ENCODE results near the gene SVIP. TPM values are rescaled to one million over a fixed set of nuclear protein-coding genes. Genes with fewer than 3 reads are reported as not detected.

Gene SVIP
- total RNA-seq, 4 donors from 2014 or later = 16.8 to 32.7 (median 22.6) TPM

DNA sequence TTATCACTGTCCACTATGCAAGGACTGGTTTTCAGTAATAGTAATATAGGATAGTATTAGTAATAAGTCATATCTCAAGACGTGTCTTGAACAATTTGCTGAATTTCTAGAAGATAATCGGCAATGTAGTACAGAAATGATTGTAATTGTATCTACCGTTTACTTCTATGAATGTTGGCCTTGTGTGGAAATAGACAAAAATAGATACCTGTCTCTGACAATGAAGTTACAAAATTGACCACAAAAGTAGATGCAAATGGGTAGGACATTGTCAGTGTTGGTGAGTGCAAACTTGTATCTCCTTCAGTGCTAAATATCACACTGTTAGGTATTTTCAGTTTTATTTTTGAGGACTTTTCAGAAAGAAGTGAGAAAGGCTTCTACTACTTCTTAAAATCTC, 43.1 kb downstream of the SVIP start:
- Histone ChIP-seq H3K9me3 (peaks cover 0 to 5% (median 0%) of the 10 kb centered on the region in 4 donors), H3K27ac (no peak overlapping the region), H3K4me1 (peaks cover 0 to 7% (median 0%) of the 10 kb centered on the region in 4 donors), H3K27me3 (no peaks in the 10 kb centered on the region), H3K36me3 (no peaks in the 10 kb centered on the region), H3K4me3 (no peak overlapping the region)
- DNase-seq (ENCODE audit: low spot score in 2 of 2) = no peak
- 90 to 94% methylated on average over 3 of the region's 3 CpGs for WGBS, 2 donors
- TF ChIP-seq EP300 (IDR thresholded peaks at IDR 0.05) (no peak), POLR2A (IDR thresholded peaks at IDR 0.05) (no peak)
- TF ChIP-seq, protein P1, sequence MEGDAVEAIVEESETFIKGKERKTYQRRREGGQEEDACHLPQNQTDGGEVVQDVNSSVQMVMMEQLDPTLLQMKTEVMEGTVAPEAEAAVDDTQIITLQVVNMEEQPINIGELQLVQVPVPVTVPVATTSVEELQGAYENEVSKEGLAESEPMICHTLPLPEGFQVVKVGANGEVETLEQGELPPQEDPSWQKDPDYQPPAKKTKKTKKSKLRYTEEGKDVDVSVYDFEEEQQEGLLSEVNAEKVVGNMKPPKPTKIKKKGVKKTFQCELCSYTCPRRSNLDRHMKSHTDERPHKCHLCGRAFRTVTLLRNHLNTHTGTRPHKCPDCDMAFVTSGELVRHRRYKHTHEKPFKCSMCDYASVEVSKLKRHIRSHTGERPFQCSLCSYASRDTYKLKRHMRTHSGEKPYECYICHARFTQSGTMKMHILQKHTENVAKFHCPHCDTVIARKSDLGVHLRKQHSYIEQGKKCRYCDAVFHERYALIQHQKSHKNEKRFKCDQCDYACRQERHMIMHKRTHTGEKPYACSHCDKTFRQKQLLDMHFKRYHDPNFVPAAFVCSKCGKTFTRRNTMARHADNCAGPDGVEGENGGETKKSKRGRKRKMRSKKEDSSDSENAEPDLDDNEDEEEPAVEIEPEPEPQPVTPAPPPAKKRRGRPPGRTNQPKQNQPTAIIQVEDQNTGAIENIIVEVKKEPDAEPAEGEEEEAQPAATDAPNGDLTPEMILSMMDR (IDR thresholded peaks at IDR 0.05) = no peak

DNA sequence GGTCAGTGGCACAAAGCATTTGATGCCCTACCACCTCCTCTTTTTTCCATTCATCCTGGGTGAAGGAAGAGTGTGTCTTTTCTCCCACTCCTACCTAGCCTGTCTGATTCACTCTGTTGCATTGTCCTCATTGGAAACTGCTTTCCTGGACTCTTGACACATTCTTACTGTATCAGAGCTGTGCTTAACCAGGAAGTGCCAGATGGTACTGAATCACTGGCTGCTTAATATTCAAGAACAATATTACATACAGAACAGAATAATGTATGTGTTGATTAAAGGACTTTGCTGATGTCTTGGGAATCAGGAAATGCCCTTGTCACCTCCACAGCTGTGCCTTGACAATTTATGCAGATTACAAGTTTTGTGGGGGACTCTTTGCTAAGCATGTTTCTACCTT, 44.4 kb downstream of the SVIP start:
- TF ChIP-seq POLR2A (IDR thresholded peaks at IDR 0.05) (no peak), EP300 (IDR thresholded peaks at IDR 0.05) (no peak)
- TF ChIP-seq, protein P1 (IDR thresholded peaks at IDR 0.05) = no peak
- Histone ChIP-seq H3K4me3 (no peak overlapping the region), H3K27ac (no peak overlapping the region), H3K9me3 (peaks cover 0 to 5% (median 0%) of the 10 kb centered on the region in 4 donors), H3K36me3 (no peaks in the 10 kb centered on the region), H3K4me1 (peaks cover 0 to 7% (median 0%) of the 10 kb centered on the region in 4 donors), H3K27me3 (no peaks in the 10 kb centered on the region)
- no peak for DNase-seq (ENCODE audit: low spot score in 2 of 2)

DNA sequence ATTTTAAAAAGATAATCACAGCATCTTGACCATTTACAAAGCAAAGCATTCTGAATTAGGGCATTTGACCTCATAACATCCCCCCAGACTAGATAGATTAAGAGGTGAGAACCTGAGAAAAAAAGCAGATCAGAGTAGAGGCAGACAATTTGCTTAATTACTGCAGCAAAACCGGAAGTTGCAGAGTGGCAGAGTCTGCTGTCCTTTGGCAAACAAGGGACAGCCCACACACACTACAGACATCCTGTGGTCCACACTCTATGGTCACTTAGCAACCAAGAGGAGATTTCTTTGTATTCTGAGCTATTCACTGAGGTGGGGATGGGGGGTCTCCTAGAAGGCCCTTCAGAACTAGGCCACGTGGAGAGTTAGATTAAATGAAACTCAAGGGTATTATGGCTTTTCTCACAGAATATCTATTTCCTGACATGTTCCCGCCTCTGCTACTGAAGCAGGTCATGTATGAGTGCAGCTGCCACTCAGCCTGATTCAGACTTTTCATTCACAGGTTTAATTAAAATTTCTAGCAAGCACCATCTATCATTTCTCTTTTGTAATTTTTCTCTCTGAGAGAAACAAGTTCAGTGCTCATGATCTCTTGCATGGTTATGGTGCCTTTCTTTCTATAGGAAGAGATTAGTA, 48.5 kb downstream of the SVIP start:
- no peak for DNase-seq (ENCODE audit: low spot score in 2 of 2)
- Histone ChIP-seq H3K4me1 (peaks cover 0 to 5% (median 0%) of the 10 kb centered on the region in 4 donors), H3K36me3 (no peaks in the 10 kb centered on the region), H3K27me3 (no peaks in the 10 kb centered on the region), H3K9me3 (peaks cover 0 to 5% (median 0%) of the 10 kb centered on the region in 4 donors), H3K27ac (no peak overlapping the region), H3K4me3 (no peak overlapping the region)
- 37 to 61% methylated on average over 3 of the region's 3 CpGs for WGBS, 2 donors
- TF ChIP-seq POLR2A (IDR thresholded peaks at IDR 0.05) (no peak), EP300 (IDR thresholded peaks at IDR 0.05) (no peak)
- TF ChIP-seq, protein P1 (IDR thresholded peaks at IDR 0.05) = no peak

DNA sequence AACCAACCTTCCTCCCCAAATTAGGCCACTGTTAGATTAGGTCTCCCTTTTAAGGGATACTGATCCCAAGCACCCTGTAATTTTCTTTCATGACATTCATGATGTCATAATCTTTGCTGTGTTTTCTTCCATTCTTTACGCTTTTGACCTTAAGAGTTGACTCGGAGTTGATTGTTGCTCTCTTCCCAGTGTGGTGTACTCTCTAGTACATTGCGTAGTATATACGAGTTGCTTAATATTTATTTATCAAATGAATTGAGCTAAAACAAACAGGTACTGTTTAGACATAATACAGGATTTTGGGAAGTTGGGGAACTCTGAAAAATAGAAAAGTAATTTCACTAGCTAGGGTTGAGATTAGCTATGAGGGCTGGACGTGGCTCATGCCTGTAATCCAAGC, 49.8 kb downstream of the SVIP start:
- Histone ChIP-seq H3K9me3 (peaks cover 0 to 5% (median 0%) of the 10 kb centered on the region in 4 donors), H3K27me3 (no peaks in the 10 kb centered on the region), H3K27ac (no peak overlapping the region), H3K36me3 (no peaks in the 10 kb centered on the region), H3K4me3 (no peak overlapping the region), H3K4me1 (peaks cover 0 to 7% (median 0%) of the 10 kb centered on the region in 4 donors)
- DNase-seq (ENCODE audit: low spot score in 2 of 2) = no peak
- 66 to 83% methylated on average over 5 of the region's 5 CpGs for WGBS, 2 donors
- TF ChIP-seq EP300 (IDR thresholded peaks at IDR 0.05) = no peak

DNA sequence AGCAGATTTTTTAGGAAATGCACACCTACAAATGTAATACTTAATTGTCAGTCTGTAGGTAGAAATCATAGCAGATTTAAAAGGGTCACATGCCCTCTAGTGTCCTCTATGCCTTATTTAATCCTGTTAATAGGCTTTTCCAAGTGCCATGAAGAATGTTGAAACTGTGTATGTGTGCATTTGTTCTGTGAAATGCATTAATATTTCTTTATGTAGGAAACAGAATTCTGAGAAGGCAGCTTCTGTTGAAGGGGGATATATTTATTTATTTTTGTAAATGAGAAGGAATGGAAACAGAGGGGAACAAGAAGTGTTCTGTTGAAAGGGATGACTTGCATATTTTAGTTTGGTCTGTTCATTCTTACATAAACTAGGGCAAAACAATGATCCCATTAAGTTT, 51.0 kb downstream of the SVIP start:
- TF ChIP-seq POLR2A (IDR thresholded peaks at IDR 0.05) (no peak), EP300 (IDR thresholded peaks at IDR 0.05) (no peak)
- TF ChIP-seq, protein P1 (IDR thresholded peaks at IDR 0.05) = no peak
- Histone ChIP-seq H3K36me3 (no peaks in the 10 kb centered on the region), H3K4me3 (no peak overlapping the region), H3K4me1 (peaks cover 0 to 7% (median 0%) of the 10 kb centered on the region in 4 donors), H3K9me3 (peaks cover 0 to 1% (median 0%) of the 10 kb centered on the region in 4 donors), H3K27ac (peak overlapping the region in 2 of 4 donors; percentile 5 to 62), H3K27me3 (no peaks in the 10 kb centered on the region)
- no peak for DNase-seq (ENCODE audit: low spot score in 2 of 2)
